ENCODE measurements around the gene PTH2R. TPM values are rescaled to one million over a fixed set of nuclear protein-coding genes. Genes with fewer than 3 reads are reported as not detected.
"Not testable (repeated sequence)": the region's sequence is repeated elsewhere in the genome, so short reads cannot be mapped to it uniquely, and the experiment has no call there.

PTH2R gene
- 1.4 TPM for total RNA-seq

GRCh38 chr2:208406474-208407451, at the start of gene PTH2R:
Gene PTH2R (plus strand): TSS chr2:208406792. CDS start chr2:208407044, 252 bp downstream.
- no peak for DNase-seq

GRCh38 chr2:208356846-208357574, 49.6 kb upstream of the PTH2R start:
- DNase-seq, result no peak

- DNase-seq, result no peak
Observed at GRCh38 chr2:208358758-208359631, 47.6 kb upstream of the PTH2R start.

- peak; percentile 63 for DNase-seq
Observed at GRCh38 chr2:208359632-208359986, 47.0 kb upstream of the PTH2R start.

GRCh38 chr2:208360259-208361076, 46.1 kb upstream of the PTH2R start:
- peak; percentile 27 for DNase-seq

GRCh38 chr2:208361077-208361441, 45.5 kb upstream of the PTH2R start:
- peak; percentile 25 for DNase-seq

GRCh38 chr2:208363485-208363884, 43.1 kb upstream of the PTH2R start:
- DNase-seq, result no peak

- DNase-seq, result no peak
Observed at GRCh38 chr2:208366215-208367127, 40.1 kb upstream of the PTH2R start.

GRCh38 chr2:208369091-208369490, 37.5 kb upstream of the PTH2R start:
- no peak for DNase-seq

GRCh38 chr2:208370881-208371633, 35.5 kb upstream of the PTH2R start:
- no peak for DNase-seq

- DNase-seq, result no peak
Observed at GRCh38 chr2:208371634-208371935, 35.0 kb upstream of the PTH2R start.

GRCh38 chr2:208373460-208374089, 33.0 kb upstream of the PTH2R start:
- peak; percentile 3 for DNase-seq

GRCh38 chr2:208375491-208376068, 31.0 kb upstream of the PTH2R start:
- no peak for DNase-seq

- not testable (repeated sequence) for DNase-seq
Observed at GRCh38 chr2:208377344-208377860, 29.2 kb upstream of the PTH2R start.

- no peak for DNase-seq
Observed at GRCh38 chr2:208379192-208379591, 27.4 kb upstream of the PTH2R start.

GRCh38 chr2:208384637-208385036, 22.0 kb upstream of the PTH2R start:
- no peak for DNase-seq

- no peak for DNase-seq
Observed at GRCh38 chr2:208386541-208386940, 20.1 kb upstream of the PTH2R start.

GRCh38 chr2:208389940-208390339, 16.7 kb upstream of the PTH2R start:
- DNase-seq, result no peak

GRCh38 chr2:208392300-208392699, 14.3 kb upstream of the PTH2R start:
- DNase-seq, result no peak

All from occipital lobe (tissue), 2 donors.